HG02678 (cell line): ENCODE data around the gene NCKIPSD.
"Not testable (repeated sequence)": the region's sequence is repeated elsewhere in the genome, so short reads cannot be mapped to it uniquely, and the experiment has no call there.

Experiments used
- ATAC-seq: cut with Tn5 transposase; IDR thresholded peaks from one replicate; pipeline ENCODE4 v1.9.1; 2021; ENCODE audit warnings: mild to moderate bottlenecking, moderate library complexity; ENCODE audit not compliant: unreplicated experiment

Gene NCKIPSD

GRCh38 chr3:48685603-48686511 is at the start of gene NCKIPSD:
TSS of gene NCKIPSD (minus strand) at chr3:48685915. CDS start at chr3:48685807, 108 bp downstream.
- peak; percentile 83 for ATAC-seq

DNA sequence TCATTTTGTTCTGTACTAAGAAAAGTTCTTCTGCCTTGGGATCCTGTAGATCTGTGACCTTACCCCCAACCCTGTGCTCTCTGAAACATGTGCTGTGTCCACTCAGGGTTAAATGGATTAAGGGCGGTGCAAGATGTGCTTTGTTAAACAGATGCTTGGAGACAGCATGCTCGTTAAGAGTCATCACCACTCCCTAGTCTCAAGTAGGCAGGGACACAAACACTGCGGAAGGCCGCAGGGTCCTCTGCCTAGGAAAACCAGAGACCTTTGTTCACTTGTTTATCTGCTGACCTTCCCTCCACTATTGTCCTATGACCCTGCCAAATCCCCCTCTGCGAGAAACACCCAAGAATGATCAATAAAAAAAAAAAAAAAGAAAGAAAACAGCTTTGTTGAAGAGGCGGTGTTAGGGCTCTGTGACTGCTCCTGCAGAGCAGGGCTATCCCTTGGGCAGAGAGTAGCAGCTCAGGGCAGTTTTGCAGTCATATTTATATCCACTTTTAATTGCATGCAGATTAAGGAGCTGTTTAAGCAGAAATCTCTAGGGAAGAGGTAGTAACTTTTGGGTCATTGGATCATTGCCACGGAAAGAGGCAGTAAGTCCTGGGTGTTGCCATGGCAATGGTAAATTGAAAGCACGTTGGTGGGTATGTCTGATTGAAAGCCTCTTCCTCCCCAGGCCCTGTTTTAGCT is 49.5 kb upstream of the NCKIPSD start:
- ATAC-seq, result not testable (repeated sequence)

- ATAC-seq, result not testable (repeated sequence)
Measured at GRCh38 chr3:48734541-48734940, 48.8 kb upstream of the NCKIPSD start.

GRCh38 chr3:48733752-48734518 is 48.2 kb upstream of the NCKIPSD start:
- not testable (repeated sequence) for ATAC-seq

GRCh38 chr3:48727511-48727910 is 41.8 kb upstream of the NCKIPSD start:
- ATAC-seq, result no peak

- not testable (repeated sequence) for ATAC-seq
Measured at GRCh38 chr3:48725185-48725855, 39.6 kb upstream of the NCKIPSD start.

- no peak for ATAC-seq
Measured at GRCh38 chr3:48723725-48724124, 38.0 kb upstream of the NCKIPSD start.

DNA sequence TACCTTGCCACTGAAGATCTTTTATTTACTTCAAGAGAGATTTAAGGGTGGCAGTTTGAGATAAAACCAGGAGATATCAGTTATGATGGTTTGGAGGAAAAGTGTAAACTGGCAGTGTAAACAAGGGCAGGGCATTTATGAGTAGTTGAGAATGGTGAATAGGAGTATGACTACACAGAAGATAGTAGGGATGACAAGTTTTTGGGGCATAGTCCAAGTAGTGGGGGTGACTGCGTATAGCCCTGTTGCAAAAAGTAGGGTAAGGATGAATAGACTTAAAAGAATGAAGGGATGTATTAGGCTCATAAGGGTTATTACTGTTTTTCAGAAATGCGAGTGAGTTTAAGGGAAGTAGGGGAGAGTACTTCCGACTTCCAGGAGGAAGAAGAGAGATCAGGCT is 37.6 kb upstream of the NCKIPSD start:
- not testable (repeated sequence) for ATAC-seq

DNA sequence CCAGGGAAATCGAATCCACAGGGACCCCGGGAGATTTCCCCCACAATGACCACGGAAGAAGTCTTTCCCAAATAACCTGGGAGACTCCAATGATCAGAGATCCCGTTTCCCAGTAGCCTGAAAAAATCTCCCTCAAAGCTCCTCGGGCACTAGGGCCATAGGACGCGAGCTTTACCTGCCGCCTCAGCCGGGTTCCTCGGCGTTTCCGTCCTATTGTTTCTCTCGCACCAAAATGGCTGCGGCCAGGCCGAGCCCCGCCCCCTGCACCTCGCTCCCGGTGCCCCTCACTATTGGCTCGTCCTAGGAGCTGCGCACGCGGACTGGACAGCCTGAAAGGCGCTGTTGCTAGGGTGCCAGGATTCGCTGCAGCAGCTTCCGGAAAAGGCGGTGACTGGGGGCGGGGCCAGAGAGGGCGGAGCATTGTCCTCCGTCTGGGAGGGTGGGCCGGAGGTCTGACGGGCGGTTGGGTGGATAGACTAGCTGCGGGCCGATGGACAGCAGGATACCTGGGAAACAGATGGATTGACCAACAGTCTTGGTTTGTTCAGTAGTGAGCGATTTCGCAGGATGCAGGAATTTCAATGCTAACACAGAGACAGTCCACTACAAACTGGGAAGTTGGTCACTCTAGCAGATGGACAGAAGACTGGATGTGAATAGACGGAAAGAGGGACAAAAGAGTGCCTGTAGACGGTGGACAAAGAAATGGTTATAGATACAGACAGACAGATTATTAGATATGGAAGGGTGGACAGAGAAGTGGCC is 31.4 kb upstream of the NCKIPSD start, which contains the start of gene IP6K2:
Gene IP6K2 (minus strand): TSS at position 240 of the 765 bp plus-strand sequence. CDS start 21,930 bp downstream, outside the sequence.
- peak; percentile 97 for ATAC-seq

- ATAC-seq, result no peak
Measured at GRCh38 chr3:48716508-48716981, 30.8 kb upstream of the NCKIPSD start.

- ATAC-seq, result no peak
Measured at GRCh38 chr3:48715174-48715800, 29.6 kb upstream of the NCKIPSD start.

DNA sequence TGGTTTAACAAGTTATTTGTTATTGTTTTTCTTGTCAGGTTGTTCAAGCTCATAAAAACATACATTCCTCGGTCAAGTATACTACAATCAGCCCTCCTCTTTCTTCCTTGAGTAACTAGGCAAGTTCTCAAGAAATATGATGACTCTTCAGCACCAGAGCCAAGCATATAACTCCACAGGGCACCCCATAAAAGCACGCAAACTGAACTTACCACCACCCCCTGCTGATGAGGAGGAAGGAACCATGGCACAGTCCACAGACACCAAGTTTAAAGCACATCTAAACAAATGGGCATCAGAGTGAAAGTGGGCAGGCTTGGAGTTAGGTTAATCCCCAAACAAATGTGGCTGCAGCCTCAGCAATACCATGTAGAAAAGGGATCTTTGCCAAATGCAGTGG is 26.0 kb upstream of the NCKIPSD start:
- ATAC-seq, result no peak

- no peak for ATAC-seq
Measured at GRCh38 chr3:48709051-48709461, 23.3 kb upstream of the NCKIPSD start.

GRCh38 chr3:48708481-48708889 is 22.8 kb upstream of the NCKIPSD start:
- ATAC-seq, result no peak

- no peak for ATAC-seq
Measured at GRCh38 chr3:48707157-48707556, 21.4 kb upstream of the NCKIPSD start.

- ATAC-seq, result no peak
Measured at GRCh38 chr3:48702320-48702920, 16.7 kb upstream of the NCKIPSD start.

- no peak for ATAC-seq
Measured at GRCh38 chr3:48700731-48701405, 15.2 kb upstream of the NCKIPSD start.

- no peak for ATAC-seq
Measured at GRCh38 chr3:48698891-48699290, 13.2 kb upstream of the NCKIPSD start.
